Esophagus mucosa (tissue), 1 donor: Measurements from ENCODE around the gene HOXA3. TPM values are rescaled to one million over a fixed set of nuclear protein-coding genes. Genes with fewer than 3 reads are reported as not detected.

Source experiments
- ATAC-seq: fragments of 200-7000 bp; cut with Tn5 transposase; one replicate; pipeline ENCODE4 v1.9.1; 2020
- total RNA-seq: library from RNA; stranded (reverse); gene quantifications from one replicate; pipeline ENCODE4 v1.2.4, GENCODE V29; 2023
- donor health status: DM: yes; HTN: yes; CAD: no.

Gene HOXA3
- total RNA-seq: 5.4 TPM

DNA sequence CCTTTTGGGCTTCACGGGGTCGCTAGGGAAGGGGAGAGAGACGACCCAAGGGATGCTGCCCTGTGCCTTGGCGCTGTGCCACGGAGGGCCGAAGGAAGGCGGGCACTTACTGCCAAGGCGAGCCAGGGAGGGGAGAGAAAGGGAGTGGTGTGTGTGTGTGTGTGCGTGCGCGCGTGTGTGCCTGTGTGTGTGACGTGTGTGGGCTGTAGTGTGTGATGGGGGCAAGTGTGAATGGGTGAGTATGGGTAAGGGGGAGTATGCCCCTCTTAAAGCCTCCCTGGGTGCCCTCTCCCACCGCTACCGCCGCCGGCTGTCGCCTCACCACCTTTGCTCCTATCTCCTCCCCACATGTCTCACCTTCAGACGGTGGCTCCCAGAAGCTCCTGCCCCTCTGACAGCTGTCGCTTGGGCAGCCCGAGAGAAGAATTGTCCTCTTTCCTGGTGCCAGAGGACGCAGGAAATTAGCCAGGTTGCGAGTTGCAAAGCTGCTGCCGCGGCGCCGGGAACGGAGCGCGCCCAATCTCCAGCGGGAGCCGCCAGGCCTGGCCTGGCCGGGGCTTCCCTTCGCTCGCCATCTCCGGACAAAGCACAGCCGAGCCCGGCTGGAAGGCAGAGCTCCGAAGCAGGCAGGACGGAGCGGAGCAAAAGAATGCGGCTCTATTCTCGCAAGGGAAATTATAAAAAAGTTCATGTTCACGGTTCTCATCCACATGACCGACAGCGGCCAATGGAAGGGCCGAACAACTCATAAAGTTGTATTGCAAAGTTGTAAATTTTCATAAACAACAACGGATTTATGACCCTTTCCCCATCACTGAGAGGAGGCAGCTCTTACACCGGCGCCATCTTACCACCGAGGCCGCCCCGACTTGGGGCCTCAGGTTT is at the start of gene HOXA3:
TSS of gene HOXA3 (minus strand) at position 653 of the 885 bp plus-strand sequence. CDS start 41,943 bp downstream, outside the sequence.
- ATAC-seq: no peak

DNA sequence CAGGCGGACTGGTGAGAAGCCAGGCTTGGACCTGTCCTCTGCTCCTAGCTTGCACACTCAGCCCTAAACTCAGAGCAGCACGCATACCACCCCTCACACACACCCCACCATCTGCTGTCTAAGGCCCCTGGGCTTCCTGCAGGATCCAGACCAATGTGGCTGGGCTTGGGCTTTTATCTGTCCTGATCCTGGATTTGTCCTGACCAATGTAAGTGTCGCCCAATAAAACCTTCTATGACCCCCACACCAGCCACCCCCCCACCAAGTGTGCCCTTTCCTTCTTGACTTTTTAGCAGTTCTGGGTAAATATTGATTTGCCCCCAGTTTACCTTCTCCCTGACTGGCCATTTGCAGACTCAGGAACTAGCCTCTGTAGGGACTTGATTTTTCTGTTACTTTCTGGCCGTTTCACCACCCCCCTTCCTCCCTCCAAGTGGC is 49.2 kb upstream of the HOXA3 start:
- ATAC-seq: no peak

DNA sequence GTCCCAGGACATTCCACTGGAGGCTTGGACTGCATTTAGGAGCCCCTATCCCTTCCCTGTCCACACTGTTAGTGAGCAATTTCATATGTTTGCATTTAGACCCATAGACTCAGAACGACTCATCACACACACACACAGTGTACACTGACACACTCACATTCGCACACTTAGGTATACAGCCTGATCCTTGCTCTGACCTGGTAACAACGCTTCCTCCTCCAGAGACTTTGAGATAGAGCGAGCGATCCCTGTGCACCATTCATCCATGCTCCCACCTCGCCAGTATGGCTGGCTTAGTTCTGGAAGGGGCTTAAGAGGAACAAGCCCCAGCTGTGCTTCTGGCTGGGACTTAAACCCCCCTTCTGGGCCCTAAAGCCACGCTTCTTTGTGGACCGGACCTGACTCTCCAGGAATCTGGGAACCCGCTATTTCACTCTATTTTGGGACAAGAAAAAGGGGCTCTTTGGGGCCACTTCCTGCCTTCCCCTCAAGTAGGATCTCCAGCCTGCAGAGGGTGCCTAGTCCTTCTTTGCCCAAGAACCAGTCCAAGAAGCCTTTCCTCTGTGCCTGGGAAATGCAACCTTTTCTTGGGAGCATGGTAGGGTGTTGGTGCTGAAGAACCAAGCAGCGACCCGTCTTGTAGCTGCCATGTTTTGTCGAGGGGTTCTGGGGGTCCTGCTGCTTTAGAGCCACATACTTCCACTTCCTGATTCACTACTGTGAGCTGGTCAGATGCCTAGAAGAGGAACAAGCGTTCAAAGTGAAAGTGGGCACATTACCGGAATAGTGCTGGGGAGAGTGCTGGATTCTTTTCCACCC is 48.6 kb upstream of the HOXA3 start:
- peak; percentile 13 for ATAC-seq

DNA sequence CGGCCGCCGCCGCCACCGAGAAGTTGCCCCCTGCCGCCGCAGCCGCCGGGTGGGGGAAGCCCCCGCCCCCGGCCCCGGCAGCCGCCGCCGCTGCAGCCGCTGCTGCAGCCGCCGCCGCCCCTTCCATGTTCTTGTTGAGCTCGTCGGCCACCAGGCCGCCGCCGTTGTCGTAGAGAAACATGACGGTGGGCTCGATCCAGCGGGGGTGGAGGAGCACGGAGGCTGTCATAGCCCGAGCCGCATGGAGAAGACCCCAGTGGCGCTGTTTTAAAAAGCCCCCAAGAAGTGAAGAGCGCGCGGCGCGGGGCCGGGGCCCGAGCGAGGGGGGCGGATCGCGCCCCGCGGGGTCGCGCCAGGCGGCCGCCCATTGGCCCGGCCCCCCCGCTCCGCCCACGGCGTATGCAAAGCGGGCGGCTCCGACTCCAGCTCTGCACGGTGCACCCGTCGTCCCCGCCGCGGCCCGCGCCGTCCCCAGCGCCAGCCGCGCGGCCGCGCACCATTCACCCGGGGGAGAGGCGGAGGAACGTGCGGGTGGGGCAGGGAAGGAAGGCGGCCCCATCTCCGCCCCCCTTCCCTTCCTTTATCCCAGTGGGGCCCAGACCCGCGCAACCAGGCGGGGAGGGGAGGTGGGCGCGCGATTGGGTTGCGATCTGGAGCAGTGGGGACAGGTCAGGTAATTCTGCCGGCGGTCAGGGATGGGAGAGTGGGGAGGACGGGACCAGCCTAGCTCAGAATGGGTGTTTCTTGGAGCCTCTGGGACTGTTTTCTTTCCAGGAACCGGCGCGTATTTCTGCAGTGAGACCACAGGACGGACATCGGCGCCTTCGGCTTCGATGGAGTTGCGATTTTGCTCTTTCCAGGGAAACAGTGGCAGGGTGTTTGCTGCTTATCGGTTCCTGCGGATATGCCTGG is 47.7 kb upstream of the HOXA3 start, which contains the start of gene HOXA13:
TSS of gene HOXA13 (minus strand) at position 243 of the 912 bp plus-strand sequence. CDS start at position 229, 14 bp downstream.
- peak; percentile 59 for ATAC-seq

DNA sequence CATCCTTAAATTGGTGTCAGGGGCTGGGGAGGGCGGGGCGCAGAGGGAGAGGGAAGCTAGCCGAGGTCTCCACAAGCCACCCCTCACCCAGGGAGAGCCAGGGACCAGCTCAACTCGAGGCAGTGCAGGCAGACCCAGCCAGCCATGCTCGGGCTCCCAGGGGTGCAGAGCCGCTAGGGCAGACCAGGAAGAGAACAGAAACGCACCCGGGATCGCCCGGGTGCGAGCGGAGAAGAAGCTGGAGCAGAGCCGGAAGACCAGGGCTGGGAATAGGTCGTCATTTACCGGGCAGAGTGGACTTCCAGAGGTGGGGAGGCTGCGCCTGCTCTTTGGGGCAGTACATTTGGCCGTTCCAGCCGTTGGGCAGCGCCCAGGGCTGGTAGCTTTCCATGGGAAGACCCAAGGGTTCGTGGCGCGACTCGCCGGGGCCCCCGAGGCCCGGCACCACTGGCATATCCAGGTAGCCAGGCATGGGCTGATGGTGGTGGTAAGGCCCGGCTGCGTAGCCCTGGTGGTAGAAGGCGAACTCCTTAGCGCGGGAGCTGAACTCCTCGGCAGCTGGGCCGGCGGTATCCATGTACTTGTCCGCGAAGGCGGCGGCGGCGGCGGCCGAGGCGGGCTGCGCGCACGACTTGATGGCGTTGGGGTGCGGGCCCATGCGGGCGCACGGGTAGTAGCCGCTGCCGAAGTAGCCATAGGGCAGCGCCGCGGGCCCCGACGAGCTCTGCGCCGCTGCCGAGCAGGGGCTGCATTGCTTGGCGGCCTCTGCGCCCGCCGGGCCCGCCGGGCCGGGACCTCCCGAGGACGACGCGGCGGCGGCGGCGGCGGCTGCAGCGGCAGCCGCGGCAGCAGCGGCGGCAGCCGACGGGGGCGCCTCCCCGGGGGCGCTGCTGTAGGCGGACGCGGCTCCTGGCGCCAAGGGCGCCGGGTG is 46.8 kb upstream of the HOXA3 start:
- ATAC-seq: peak; percentile 17

DNA sequence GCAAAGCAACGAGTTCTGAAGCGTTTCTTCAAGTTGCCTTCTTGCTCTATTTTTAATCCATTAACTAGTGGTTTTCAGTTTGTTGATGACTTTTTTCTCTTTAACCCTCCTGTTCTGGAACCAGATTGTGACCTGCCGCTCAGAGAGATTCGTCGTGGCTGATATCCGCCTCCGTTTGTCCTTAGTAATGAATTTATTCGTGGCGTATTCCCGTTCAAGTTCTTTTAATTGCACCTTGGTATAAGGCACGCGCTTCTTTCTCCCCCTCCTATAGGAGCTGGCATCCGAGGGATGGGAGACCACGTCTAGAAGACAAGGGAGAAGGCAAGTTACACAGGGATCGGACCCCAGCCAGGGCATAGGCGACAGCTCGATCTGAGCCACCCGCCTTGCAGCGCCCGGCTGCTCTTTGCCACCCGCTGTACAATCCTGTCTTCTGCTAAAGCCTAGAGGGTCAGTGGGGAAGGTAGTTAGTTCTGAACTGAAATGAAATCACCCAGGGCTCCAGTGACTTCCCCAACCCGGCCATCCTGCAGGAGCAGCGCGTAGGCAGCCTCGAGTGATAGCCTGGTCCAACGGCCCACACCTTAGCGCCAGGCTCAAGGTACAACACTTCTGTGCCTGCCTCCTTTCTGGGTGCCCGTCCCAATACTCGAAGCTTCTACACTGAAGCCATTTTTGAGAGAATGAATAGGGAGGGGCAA is 45.9 kb upstream of the HOXA3 start:
- ATAC-seq: no peak

DNA sequence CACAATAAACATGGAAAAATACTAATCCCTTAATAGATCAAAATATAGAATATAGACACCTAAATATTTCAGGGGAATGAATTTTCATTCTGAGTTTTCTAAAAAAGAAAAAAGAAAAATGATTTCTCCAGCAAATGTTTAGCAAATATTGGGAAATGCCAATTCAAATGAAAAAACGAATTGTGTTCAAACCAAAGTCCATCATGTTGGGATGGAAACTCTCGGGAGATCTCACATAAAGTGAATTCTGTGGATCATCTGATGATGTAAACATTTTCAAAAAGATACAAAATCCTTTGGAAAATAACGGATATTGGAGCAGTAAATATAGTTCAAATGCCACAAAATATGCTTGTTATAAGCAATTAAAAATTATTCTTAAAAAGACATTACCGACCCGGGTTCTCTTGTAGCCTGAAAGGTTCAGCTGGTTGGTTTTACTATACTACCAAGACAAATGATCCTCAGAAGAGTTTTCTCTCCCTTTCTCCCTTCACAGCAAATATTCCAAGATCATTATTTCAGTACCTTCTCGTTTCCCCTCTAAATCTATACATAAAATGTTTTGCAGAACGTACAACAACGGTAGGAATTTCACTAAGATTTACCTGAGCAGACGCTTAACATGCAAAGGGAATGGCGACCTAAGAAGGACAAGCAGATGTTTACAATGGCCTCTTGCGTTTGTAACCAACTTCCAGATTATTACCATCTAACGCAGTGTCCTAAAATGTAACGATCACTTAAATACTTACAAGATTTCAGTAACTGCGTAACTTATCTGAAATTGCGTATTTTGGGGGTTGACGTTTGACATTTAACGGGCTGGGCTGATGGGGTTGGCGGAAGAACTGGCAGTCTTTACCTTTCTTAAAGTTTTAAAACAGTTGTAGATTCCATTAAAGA is 45.0 kb upstream of the HOXA3 start:
- ATAC-seq: no peak

DNA sequence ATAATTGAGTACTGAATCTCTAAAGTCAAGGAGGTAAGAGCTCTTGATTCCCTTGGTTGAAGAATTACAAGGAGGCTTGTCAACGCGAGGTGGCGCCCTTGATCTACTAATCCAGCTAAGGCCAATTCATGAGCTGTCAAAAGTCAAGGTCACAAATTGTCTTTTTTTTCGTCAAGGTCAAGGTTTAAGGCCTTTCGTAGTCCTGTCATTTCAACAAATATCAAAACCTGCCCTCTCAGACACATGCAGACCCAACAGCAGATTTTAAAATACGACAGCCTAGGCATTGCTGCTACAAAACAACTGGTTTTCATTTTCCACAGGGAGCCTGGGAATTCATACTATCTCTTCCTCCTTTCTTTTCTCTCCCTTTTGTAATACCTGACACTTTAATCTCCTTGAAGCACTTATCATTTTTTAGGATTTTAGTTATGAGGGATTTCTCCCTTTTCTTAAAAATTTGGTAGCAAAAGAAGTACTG is 43.9 kb upstream of the HOXA3 start:
- ATAC-seq: peak; percentile 19

DNA sequence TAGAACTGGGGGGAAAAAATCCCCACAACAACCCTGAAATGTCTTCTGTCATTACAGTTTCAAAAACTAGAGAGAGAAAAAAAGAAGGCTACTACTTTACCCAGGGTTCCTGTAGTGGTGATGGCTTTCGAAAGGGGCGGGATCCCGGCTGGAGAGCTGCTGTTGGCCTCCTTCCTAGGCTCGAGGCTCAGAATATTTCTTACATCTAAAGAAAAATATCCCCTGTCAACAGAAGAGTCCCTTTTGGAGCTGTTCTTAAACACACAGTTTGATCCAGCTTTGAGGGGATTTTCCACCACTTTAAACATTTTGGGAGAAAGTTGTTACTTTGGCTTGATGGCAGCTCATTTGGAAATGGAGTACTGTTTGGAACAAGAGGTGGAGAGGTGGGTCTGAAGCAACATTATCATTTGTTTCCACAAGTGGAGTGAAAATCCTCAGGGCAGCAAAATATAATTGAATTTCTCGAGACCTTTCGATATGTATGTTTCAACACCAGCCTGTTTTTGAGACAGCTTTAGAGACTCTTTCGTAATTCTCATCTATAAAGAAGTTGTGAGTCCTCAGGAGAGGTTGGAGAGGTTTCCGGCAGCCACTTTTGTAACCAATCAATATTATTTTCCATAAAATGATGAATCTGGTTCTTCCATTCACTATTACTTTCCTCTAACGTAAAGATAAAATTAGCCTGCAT is 42.5 kb upstream of the HOXA3 start:
- no peak for ATAC-seq

DNA sequence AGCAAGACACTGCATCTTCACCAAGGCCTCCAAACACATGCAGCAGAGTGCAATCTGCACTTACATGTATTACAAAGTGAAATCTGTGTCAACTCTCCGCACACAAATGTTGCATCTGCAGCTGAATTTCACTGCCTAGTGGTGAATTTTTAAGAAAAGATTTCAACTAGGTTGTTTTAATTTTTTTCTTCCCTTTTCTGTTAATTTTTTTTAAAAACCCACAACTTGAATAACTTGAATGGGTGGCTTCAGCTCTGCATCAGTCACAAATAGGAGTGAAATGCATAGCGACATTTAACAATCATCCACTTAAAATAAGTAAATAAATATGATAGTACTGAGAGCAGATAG is 41.6 kb upstream of the HOXA3 start:
- ATAC-seq: no peak

DNA sequence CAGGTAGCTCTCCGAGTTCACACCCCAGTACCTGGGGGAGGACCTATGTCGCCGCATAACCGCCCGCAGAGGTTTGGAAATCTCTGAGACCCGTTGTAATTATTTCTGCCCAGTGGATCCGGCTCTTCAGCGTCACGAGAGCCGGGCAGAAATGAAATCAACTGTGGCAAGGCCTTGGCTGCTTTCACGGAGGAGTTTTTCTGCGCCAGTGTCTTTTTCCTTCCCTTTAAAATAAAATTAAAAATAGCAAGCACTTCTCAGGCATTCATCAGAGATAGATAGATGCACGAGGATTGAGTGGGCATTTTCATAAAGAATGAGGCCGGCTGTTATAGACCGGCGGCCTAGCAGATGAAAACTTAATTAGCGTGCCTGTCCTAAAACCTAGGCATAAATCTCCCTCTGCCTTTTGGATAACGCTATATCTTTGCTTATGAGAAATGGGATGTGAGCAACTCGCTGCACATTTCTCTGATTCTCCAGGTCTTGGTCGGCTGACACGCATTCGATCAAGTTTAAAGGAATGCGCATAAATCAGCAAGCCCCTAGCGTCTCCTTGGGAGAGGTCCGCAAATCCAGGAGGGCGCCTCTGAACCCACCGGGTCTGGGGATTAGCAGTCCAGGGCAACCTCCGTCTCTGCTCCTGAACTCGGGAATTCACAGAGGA is 41.1 kb upstream of the HOXA3 start:
- ATAC-seq: no peak

DNA sequence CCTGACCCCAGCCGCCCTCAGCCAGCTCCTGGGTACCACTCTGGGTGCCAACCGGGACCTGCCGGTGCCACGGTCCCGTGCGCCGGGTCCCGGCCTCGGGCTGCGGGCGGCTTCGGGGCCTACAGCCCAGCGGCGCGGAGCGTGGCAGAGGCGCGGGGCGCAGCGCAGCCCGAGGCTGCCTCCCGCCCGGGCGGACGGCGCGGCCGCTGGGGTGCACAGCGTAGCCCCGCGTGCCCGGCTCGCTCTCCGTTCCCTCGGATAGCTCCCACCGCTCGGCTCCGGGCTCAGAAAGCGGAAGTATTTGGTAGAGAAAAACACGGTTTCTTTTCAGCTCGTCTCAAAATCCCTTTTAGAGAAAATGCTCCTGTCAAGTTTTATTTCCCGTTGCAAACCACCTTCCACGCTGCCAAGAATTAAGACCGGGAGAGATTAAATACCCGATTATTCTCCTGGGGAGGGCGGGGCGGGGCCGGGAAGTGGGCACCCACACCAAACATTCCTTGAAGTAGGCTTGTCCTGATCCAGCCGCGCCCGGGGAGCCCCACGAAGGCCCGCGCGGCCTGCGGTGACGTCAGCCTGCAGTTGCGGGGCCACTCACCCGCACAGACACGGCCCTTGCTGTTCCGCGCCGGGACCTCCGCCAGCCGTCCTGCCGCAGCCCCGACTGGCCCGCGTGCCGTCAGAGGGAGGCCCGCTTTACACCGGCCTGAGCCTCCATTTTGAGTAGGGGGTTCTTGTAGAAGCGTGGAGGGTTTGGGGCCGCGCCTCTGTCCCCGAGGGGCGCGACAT is 40.4 kb upstream of the HOXA3 start:
- peak; percentile 34 for ATAC-seq

DNA sequence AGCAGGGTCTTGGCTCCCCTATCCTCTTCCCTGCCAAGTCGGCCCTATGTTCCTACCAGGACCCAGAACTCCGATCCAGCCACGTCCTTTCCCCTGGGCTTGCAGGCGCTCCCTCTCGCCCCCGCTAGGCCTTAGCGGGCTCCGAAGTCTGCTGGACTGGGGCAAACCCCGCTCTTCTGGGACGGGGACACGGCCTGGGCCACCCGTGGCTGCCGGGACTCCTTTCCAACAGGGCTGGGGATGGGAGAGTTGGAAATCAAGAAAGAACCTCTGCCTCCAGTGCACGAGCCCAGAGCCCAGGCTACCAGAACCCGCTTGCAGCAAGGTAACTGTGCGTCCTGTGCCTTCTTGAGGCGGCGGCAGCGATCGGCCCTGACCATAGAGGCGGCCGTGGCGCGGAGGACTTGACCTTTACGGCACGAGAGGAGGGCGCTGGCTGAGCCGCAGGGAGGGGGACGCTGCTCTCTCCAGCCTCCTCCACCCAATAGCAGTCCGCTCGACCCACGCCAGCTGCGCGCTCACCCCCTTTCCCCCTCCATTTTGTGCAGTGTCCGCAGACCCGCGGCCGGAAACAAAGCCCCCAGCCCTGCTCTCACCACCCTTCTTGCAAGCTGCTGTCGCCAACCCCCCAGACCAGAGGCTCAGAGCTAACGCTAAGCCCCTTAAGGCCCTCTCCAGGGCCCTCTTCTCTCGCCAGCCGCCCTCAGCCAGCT is 39.6 kb upstream of the HOXA3 start:
- peak; percentile 19 for ATAC-seq

DNA sequence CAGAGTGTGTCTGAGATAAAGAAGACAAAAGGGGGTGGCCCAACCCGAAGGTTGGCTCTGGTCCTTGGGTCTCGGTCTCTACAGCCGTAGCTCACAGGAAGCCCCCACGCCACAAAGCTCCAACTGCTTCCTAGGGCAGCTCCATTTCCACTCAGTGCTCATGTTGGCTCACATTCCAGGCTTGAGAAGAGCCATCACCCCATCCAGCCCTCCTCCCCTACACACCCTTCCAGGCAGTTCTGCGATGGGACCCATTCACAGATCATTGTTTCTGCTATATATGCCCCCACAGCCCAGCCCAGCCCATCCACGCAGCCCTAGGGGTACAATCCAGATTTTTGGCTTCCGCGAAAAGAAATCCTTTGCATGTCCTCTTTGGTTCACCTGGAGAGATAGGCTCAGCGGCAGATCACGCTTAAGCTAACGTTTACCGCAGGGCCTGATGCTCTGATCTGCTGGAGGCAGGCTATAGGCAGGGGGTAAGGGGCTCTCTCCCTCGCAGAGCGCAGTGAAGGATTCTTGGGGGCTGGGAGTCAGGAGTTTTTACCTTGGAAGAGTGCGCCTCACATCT is 38.9 kb upstream of the HOXA3 start:
- no peak for ATAC-seq

DNA sequence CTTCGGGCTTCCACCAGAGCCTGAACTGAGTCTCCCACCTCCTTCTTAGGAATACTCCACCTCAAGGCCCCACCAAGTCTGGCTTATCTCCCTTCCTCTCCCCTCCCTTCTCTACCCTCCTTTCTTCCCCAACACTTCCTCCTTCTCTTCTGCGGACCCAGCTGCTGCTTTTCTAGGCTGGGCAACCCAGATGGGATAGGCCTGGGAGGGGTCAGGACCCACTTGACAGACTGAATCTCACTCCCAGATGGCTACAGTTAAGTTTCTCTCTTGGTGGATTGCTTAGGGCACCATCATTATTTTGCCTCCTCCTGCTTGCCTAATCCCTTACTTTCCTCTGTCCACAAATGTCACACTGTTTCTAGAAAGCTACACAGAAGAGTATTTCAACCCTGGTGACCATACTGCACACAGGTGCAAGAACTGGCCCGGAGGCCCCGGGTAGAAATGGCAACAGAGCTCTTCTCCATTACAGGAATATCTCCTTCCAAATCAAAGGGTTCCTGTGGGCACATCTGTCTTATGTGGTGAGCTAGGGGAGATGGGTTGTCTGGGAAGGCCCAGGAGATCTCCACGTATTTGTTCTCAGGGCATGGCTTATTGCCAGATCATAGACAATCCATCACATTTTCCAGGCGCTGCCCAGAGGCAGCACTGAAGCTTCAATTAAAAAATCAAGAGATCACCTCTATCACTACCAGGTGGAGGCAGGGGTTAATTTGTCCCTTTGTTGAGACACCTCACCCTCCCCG is 37.8 kb upstream of the HOXA3 start:
- ATAC-seq: no peak
